Measurements from ENCODE around the gene E2F1. TPM values are rescaled to one million over a fixed set of nuclear protein-coding genes. Genes with fewer than 3 reads are reported as not detected.

The E2F1 gene
- total and polyA plus RNA-seq, 2 donors (not counting 1 experiment from before 2014, with no cell fraction given) = 2.4 to 2.7 TPM

GRCh38 chr20:33684533-33685327 lies 1.5 kb downstream of the E2F1 start:
- no peaks in the 10 kb centered on the region for H4K20me1 ChIP-seq (ENCODE audit: control insufficient read depth, insufficient read depth, low read length, poor library complexity, severe bottlenecking)
- no peak overlapping the region for H3K9ac ChIP-seq (ENCODE audit: low read length)
- Mint-ChIP-seq H3K27ac (peak overlapping the region; percentile 84), H3K27me3 (no peaks in the 10 kb centered on the region), H3K4me1 (peaks cover 35% of the 10 kb centered on the region), H3K4me3 (peak overlapping the region; percentile 81), H3K9me3 (ENCODE audit: insufficient read depth) (no peaks in the 10 kb centered on the region)
- ChIA-PET CTCF (interaction anchor here (0.6 to 1.8 kb wide), 9 partner anchors 12 to 902 kb away, joined by 3 to 7 read pairs (median 4); partner anchors contain the start of gene ACTL10), POLR2A (interaction anchor here (1.0 to 1.3 kb wide), 3 partner anchors 9 to 18 kb away, joined by 4 to 6 read pairs (median 5); partner anchors contain the start of gene ACTL10)
- peaks cover 25 to 31% of the 10 kb centered on the region in 2 donors for H3K4me1 ChIP-seq (ENCODE audit: control insufficient read depth in 2 of 2, insufficient read depth in 2 of 2, low read length in 2 of 2)
- peak overlapping the region; percentile 76 for H2AFZ ChIP-seq (ENCODE audit: insufficient read depth, low read depth, low read length, poor library complexity, severe bottlenecking)
- ATAC-seq (ENCODE audit: low read depth) = no peak
- WGBS (ENCODE audit: insufficient coverage) = 84% methylated on average over 5 of the region's 10 CpGs
- H3K4me2 ChIP-seq (replicated peaks; ENCODE audit: low read depth, low read length, poor library complexity, severe bottlenecking) = peak overlapping the region; percentile 96
- H3K79me2 ChIP-seq (ENCODE audit: control insufficient read depth, insufficient read depth, low read length) = no peaks in the 10 kb centered on the region
- H3K27me3 ChIP-seq (replicated peaks in 1 of 4; ENCODE audit: control extremely low read depth in 1 of 4, control insufficient read depth in 3 of 4, insufficient read depth in 4 of 4, low read length in 3 of 4) = no peaks in the 10 kb centered on the region
- intact Hi-C loops (cut with micrococcal nuclease) = no loop called here
- H3K9me3 ChIP-seq (ENCODE audit: control extremely low read depth in 1 of 3, control insufficient read depth in 2 of 3, insufficient read depth in 1 of 3, low read length in 2 of 3) = no peaks in the 10 kb centered on the region
- no peak for DNase-seq
- no peaks in the 10 kb centered on the region for H3K36me3 ChIP-seq (replicated peaks in 1 of 2; ENCODE audit: control extremely low read depth in 1 of 2, control insufficient read depth in 1 of 2, extremely low read depth in 1 of 2, insufficient read depth in 2 of 2, low read length in 1 of 2)
- peak overlapping the region; percentile 50 to 65 for H3K27ac ChIP-seq (ENCODE audit: low read length in 2 of 2)
- H3K4me3 ChIP-seq (ENCODE audit: control extremely low read depth in 1 of 5, extremely low read depth in 1 of 5, insufficient read depth in 1 of 5, low read depth in 2 of 5, low read length in 4 of 5) = no peak overlapping the region
- no peak for TF ChIP-seq EZH2 (IDR thresholded peaks at IDR 0.05; ENCODE audit: borderline replicate concordance, insufficient read depth, low read depth, low read length, poor library complexity, severe bottlenecking)
- TF ChIP-seq, protein P1, sequence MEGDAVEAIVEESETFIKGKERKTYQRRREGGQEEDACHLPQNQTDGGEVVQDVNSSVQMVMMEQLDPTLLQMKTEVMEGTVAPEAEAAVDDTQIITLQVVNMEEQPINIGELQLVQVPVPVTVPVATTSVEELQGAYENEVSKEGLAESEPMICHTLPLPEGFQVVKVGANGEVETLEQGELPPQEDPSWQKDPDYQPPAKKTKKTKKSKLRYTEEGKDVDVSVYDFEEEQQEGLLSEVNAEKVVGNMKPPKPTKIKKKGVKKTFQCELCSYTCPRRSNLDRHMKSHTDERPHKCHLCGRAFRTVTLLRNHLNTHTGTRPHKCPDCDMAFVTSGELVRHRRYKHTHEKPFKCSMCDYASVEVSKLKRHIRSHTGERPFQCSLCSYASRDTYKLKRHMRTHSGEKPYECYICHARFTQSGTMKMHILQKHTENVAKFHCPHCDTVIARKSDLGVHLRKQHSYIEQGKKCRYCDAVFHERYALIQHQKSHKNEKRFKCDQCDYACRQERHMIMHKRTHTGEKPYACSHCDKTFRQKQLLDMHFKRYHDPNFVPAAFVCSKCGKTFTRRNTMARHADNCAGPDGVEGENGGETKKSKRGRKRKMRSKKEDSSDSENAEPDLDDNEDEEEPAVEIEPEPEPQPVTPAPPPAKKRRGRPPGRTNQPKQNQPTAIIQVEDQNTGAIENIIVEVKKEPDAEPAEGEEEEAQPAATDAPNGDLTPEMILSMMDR (IDR thresholded peaks at IDR 0.05) = no peak

All from B cell (primary cell).